Measurements from ENCODE around the gene ZNF763. TPM values are rescaled to one million over a fixed set of nuclear protein-coding genes. Genes with fewer than 3 reads are reported as not detected.
"Not testable (repeated sequence)": the region's sequence is repeated elsewhere in the genome, so short reads cannot be mapped to it uniquely, and the experiment has no call there.

Gene ZNF763
- total RNA-seq (2014; rRNA removed; shearing (Covaris generic); ENCODE audit: low replicate concordance), result 0.22 and 0.40 TPM in 2 replicates

DNA sequence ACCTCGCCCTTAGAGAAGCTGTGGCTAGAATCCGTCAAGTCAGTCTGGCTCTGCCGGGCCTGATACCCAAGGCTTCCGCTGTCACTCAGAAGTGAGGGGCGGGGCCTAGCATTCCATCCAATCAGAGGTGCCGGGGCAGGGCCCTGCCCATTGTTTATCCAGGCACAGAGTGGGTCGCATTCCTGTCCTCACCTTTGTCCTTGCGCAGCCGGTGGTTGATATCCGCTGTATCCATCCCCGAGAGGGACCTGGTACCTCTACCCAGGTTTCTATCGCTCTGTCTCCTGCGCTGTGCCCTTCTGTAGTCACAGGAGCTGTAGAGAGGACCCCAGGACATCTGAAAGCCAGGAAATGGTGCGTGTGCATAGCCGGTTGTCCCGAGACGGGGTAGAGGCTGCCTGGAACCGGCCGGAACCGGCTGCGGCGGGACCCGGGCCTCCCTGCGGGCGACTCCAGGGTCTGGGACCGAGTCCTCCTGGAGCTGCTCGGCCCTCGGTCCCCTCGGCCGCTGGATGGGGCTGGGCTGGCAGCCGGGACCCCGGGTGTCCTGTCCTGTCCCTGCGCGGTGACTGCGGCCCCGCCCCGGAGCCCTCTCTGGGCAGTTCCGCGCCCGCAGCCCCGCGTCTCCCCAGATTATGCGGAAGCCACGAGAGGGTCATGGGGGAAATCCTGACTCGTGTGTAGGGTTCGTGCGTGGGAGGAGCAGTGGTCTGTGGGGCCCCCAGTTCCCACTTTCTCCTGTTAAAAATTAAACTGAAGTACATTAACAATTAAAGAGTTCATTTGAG is at the start of gene ZNF763:
ZNF763 (plus strand) TSS at position 183 of the 788 bp plus-strand sequence; CDS start at position 352, 169 bp downstream.
- Histone ChIP-seq H3K9me3 (peaks cover 32% of the 10 kb centered on the region), H3K27me3 (no peaks in the 10 kb centered on the region; the same call in none of the 2 replicates), H3K36me3 (no peaks in the 10 kb centered on the region), H3K4me3 (no peak within 1 kb of the TSS)
- peak; percentile 14 for DNase-seq

DNA sequence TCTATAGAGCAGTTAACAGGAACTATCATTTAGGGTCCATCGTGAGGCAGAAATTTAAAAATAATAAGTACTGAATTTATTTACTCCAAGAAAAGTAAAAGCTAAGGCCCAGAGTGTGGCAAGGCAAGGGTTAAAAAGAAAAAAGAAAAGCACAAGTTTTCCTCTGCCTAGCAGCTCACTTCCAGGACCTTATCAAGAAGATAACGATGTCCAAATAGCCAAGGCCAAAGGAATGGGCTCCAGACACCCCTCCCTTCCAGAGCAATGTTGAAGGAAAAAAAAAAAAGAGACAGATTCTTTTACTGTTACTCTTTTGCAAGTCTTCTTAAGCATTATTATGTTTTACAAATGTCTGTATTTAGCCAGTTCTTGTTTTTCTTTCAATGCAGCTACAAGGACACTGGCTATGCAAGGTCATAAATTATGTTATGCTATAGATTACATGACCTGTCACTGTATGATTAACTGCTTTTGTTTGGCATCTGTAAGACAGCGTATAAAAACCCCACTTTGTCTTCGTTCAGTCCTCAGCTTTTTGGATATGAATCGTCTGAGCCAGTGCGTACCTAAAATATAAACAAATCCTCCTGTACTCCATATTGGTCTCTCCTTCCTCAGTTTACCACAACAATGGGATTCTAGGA is 42.9 kb upstream of the ZNF763 start:
- DNase-seq, result no peak
- Histone ChIP-seq H3K4me3 (no peak overlapping the region), H3K36me3 (peaks cover 13% of the 10 kb centered on the region), H3K27me3 (no peaks in the 10 kb centered on the region), H3K9me3 (peaks cover 12% of the 10 kb centered on the region)

- Histone ChIP-seq H3K36me3 (peaks cover 41% of the 10 kb centered on the region), H3K4me3 (peak within 1 kb of the TSS; percentile 99), H3K9me3 (peaks cover 38% of the 10 kb centered on the region), H3K27me3 (no peaks in the 10 kb centered on the region)
- peak; percentile 99 for DNase-seq
Observed at GRCh38 chr19:11924886-11925650, 39.8 kb upstream of the ZNF763 start, which contains the start of gene ZNF700. TSS of gene ZNF700 (plus strand) at chr19:11925107. CDS start at chr19:11925211, 104 bp downstream.

DNA sequence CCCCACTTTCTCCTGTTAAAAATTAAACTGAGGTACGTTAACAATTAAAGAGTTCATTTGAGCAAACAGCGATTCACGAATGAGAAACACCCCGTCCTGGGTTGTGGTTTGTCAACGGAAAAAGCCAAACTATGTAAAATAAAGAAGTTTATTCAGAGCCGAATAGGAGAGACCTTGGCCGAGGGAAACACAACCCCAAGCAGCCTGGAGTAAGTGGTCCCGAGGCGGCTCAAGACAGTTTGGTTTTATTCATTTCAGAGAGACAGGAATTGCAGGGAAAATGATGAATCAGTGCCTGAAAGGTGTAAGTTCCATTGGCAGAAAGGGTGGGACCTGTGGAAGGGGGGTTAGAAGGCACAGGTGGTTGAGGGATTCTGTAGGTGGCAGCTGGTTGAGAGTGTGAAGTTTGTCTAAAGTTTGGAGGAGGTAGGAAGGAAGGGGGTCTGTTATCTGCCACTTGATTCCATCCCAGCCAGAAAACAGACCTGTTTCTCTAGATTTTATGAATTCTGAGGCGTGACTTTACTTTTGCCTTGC is 39.1 kb upstream of the ZNF763 start:
- H3K27me3 ChIP-seq, DNase-seq: not testable (repeated sequence)
- Histone ChIP-seq H3K9me3 (peaks cover 45% of the 10 kb centered on the region), H3K36me3 (peaks cover 47% of the 10 kb centered on the region), H3K4me3 (peak overlapping the region; percentile 99)

GRCh38 chr19:11927227-11927626 is 37.6 kb upstream of the ZNF763 start:
- DNase-seq, result no peak
- Histone ChIP-seq H3K9me3 (peaks cover 55% of the 10 kb centered on the region), H3K4me3 (no peak overlapping the region), H3K27me3 (no peaks in the 10 kb centered on the region), H3K36me3 (peaks cover 62% of the 10 kb centered on the region)

DNA sequence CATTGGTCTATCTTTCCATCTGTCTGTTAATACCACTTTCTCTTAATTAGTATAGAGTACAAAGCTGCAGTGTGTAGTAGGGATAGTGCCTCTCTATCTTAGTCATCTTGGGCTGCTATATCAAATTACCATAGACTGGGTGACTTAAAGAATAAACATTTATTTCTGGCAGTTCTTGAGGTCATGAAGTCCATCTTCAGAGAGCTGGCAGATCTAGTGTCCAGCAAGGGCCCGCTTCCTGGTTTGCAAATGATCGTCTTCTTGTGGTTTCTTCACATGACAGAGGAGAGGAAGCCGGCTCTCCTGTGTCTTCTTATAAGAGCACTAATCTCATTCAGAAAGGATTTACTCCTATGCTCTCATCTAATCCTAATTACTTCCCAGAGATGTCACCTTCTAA is 33.8 kb upstream of the ZNF763 start:
- Histone ChIP-seq H3K36me3 (peaks cover 91% of the 10 kb centered on the region), H3K4me3 (no peak overlapping the region), H3K9me3 (peaks cover 85% of the 10 kb centered on the region), H3K27me3 (no peaks in the 10 kb centered on the region)
- no peak for DNase-seq

DNA sequence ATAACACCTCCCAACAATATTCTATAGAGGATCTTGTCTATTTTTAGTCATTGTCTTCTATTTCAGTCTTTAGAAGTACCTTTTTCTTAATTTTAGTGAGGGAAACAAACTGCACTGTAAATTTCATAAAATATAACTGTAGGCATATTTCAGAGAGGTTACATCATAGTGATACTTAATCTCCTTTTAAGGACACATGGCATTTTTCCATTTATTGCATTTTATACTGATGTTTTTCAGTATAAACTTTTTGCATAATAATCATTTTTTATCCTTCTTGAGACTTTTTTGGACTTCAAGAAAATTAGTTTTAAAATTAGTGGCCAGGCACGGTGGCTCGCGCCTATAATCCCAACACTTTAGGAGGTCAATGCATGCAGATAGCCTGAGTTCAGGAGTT is 33.3 kb upstream of the ZNF763 start:
- Histone ChIP-seq H3K4me3 (no peak overlapping the region), H3K9me3 (peaks cover 84% of the 10 kb centered on the region), H3K27me3 (no peaks in the 10 kb centered on the region), H3K36me3 (peaks cover 91% of the 10 kb centered on the region)
- no peak for DNase-seq

DNA sequence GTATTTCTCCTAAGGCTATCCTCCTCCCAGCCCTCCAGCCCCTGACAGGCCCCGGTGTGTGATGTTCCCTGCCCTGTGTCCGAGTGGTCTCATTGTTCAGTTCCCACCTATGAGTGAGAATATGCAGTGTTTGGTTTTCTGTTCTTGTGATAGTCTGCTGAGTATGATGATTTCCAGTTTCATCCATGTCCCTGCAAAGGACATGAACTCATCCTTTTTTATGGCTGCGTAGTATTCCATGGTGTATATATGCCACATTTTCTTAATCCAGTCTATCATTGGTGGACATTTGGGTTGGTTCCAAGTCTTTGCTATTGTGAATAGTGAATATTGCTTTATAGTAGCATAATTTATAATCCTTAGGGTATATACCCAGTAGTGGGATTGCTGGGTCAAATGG is 29.0 kb upstream of the ZNF763 start:
- not testable (repeated sequence) for DNase-seq, H3K27me3 ChIP-seq, H3K4me3 ChIP-seq
- Histone ChIP-seq H3K9me3 (peaks cover 89% of the 10 kb centered on the region), H3K36me3 (peaks cover 90% of the 10 kb centered on the region)

DNA sequence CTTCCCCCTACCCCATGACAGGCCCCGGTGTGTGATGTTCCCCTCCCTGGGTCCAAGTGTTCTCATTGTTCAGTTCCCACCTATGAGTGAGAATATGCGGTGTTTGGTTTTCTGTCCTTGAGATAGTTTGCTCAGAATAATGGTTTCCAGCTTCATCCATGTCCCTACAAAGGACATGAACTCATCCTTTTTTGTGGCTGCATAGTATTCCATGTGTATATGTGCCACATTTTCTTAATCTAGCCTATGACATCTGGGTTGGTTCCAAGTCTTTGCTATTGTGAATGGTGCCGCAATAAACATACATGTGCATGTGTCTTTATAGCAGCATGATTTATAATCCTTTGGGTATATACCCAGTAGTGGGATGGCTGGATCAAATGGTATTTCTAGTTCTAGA is 26.5 kb upstream of the ZNF763 start:
- H3K4me3 ChIP-seq, DNase-seq, H3K27me3 ChIP-seq: not testable (repeated sequence)
- Histone ChIP-seq H3K36me3 (peaks cover 90% of the 10 kb centered on the region), H3K9me3 (peaks cover 94% of the 10 kb centered on the region)

DNA sequence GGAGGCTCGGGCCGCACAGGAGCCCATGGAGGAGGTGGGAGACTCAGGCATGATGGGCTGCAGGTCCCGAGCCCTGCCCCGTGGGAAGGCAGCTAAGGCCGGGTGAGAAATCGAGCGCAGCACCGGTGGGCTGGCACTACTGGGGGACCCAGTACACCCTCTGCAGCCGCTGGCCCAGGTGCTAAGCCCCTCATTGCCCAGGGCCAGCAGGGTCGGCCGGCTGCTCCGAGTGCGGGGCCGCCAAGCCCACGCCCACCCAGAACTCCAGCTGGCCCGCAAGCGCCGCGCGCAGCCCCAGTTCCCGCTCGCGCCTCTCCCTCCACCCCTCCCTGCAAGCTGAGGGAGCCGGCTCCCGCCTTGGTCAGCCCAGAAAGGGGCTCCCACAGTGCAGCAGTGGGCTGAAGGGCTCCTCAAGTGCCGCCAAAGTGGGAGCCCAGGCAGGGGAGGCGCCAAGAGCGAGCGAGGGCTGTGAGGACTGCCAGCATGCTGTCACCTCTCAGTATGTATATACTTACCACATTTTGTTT is 23.4 kb upstream of the ZNF763 start:
- H3K4me3 ChIP-seq, DNase-seq, H3K27me3 ChIP-seq: not testable (repeated sequence)
- H3K36me3 ChIP-seq, result peaks cover 95% of the 10 kb centered on the region
- H3K9me3 ChIP-seq, result peaks cover 99% of the 10 kb centered on the region

GRCh38 chr19:11942008-11942842 is 22.6 kb upstream of the ZNF763 start:
- Histone ChIP-seq H3K9me3 (peaks cover 99% of the 10 kb centered on the region), H3K27me3 (no peaks in the 10 kb centered on the region), H3K36me3 (peaks cover 95% of the 10 kb centered on the region), H3K4me3 (no peak overlapping the region)
- DNase-seq, result no peak

DNA sequence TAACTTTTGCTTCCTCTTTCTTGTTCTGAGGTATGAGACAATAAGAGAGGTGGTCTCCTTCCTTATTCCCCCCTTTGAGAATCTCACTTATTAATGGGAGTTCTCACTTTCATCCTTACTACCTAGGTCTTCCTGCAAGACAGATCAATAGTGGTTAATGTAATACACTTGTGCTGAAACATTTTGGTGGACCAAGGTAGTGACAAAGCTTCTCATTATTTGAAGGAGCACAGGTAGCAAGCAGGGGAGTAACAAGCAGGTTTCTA is 22.1 kb upstream of the ZNF763 start:
- Histone ChIP-seq H3K9me3 (peaks cover 99% of the 10 kb centered on the region), H3K36me3 (peaks cover 96% of the 10 kb centered on the region)
- DNase-seq, result no peak

GRCh38 chr19:11944656-11945055 is 20.2 kb upstream of the ZNF763 start:
- DNase-seq, result no peak
- H3K27me3 ChIP-seq, result no peaks in the 10 kb centered on the region
- peaks cover 99% of the 10 kb centered on the region for H3K9me3 ChIP-seq
- peaks cover 99% of the 10 kb centered on the region for H3K36me3 ChIP-seq
- H3K4me3 ChIP-seq, result no peak overlapping the region

More for the DNA sequence above, 22.1 kb upstream of the ZNF763 start:
- H3K4me3 ChIP-seq, result no peak overlapping the region
- no peaks in the 10 kb centered on the region for H3K27me3 ChIP-seq

- Histone ChIP-seq H3K4me3 (no peak overlapping the region), H3K9me3 (peaks cover 96% of the 10 kb centered on the region), H3K27me3 (no peaks in the 10 kb centered on the region), H3K36me3 (peaks cover 99% of the 10 kb centered on the region)
- no peak for DNase-seq
Observed at GRCh38 chr19:11948646-11949045, 16.2 kb upstream of the ZNF763 start.

DNA sequence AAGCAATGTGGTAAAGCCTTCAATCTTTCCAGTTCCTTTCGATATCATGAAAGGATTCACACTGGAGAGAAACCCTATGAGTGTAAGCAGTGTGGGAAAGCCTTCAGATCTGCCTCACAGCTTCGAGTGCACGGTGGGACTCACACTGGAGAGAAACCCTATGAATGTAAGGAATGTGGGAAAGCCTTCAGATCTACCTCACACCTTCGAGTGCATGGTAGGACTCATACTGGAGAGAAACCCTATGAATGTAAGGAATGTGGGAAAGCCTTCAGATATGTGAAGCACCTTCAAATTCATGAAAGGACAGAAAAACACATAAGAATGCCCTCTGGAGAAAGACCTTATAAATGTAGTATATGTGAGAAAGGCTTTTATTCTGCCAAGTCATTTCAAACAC is 15.6 kb upstream of the ZNF763 start:
- no peak overlapping the region for H3K4me3 ChIP-seq
- H3K27me3 ChIP-seq, result no peaks in the 10 kb centered on the region
- H3K9me3 ChIP-seq, result peaks cover 92% of the 10 kb centered on the region
- no peak for DNase-seq
- peaks cover 95% of the 10 kb centered on the region for H3K36me3 ChIP-seq

GRCh38 chr19:11949614-11950080 is 15.2 kb upstream of the ZNF763 start:
- H3K9me3 ChIP-seq, result peaks cover 90% of the 10 kb centered on the region
- DNase-seq, H3K4me3 ChIP-seq, H3K27me3 ChIP-seq: not testable (repeated sequence)
- H3K36me3 ChIP-seq, result peaks cover 90% of the 10 kb centered on the region
